GM18909 (cell line): ENCODE results near the gene SNTG2.

Source experiments
- ATAC-seq: cut with Tn5 transposase; IDR thresholded peaks from one replicate; pipeline ENCODE4 v1.9.1; 2021; ENCODE audit warnings: mild to moderate bottlenecking; ENCODE audit not compliant: unreplicated experiment, poor library complexity

SNTG2 gene

DNA sequence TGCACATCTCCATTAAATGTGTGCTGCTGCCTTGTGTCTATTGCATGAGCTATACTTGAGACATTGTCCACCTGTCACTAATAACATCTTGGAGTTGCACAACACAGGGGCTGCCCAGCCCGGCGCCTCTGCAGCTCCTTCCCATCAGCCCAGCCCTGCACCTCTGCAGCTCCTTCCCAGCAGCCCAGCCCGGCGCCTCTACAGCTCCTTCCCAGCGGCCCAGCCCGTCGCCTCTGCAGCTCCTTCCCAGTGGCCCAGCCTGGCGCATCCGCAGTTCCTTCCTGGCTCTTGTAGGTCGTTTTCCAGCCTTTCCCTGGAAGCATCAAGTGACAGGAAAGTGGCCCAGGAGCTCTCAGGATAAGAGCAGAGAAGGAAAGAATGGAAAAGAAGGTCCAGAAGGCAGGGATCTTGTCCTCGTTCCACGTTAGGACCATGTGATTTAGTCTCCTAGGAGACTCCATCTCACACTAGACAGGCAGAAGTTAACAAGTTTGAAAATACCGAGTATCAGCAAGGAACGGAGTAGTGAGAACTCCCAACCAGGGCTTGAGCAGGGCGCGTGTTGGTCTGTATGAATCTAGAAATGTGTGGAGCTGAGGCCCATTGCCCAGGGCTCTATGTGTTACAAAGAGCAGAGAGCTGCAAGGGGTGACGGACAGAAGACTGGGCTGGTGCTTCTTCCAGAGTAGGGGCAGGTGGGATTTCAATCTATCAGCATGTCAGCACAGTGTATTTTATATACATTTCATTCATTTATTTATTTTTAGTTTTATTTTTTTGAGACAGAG is 346.9 kb downstream of the SNTG2 start:
- no peak for ATAC-seq

- no peak for ATAC-seq
Observed at GRCh38 chr2:1299043-1299442, 348.4 kb downstream of the SNTG2 start.

GRCh38 chr2:1300284-1300683 is 349.6 kb downstream of the SNTG2 start:
- no peak for ATAC-seq

GRCh38 chr2:1301056-1301455 is 350.4 kb downstream of the SNTG2 start:
- ATAC-seq, result no peak

GRCh38 chr2:1305342-1306013 is 354.8 kb downstream of the SNTG2 start:
- ATAC-seq, result no peak

GRCh38 chr2:1306014-1306686 is 355.5 kb downstream of the SNTG2 start:
- ATAC-seq, result no peak

DNA sequence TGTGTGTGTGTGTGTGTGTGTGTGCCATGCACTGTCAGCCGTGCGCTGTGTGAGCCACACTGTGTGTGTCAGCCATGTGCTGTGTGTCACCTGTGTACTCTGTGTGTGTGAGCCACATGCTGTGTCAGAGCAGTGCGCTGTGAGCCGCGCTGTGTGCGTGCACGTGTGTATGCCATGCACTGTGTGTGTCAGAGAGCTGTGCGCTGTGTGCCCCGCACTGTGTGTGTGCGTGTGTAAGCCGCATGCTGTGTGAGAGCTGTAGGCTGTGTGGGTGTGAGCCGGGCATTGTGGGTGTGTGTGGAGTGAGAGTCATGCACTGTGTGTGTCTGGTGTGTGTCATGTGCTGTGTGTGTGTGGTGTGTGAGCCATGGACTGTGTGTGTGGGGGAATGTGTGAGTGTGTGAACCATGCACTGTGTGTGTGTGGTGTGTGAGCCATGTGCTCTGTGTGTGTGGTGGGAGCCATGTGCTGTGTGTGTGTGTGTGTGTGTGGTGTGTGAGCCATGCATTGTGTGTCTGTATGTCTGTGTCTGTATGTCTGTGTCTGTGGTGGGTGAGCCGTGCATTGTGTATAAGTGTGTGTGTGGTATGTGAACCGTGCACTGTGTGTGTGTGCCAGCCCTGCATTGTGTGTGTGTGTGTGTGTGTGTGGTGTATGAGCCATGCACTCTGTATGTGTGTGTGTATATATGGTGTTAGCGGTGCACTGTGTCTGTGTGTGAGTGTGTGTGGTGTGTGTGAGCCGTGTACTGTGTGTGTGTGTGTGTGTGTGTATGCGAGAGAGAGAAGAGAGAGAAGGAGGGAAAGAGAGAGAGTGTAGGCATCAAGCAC is 356.3 kb downstream of the SNTG2 start:
- ATAC-seq, result no peak

DNA sequence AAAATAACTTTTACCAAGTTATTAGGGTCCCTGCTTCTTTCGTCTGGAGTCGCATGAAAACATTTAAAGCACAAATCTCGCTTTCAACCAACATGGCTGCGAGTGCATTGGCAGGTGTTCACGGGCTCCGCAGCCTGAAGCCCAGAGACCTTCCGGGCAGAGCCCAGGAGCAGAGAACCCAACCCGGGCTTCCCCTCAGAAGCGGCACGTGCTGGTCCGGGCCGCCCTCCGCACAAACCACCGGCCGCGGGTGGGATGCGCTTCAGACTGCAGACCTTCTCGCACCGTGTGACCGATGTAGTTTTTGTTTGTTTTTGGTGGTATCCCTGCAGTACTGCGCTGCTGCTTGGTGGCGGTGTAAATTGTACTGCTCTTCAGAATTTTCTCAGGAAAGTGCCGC is 357.0 kb downstream of the SNTG2 start:
- ATAC-seq, result no peak

- ATAC-seq, result no peak
Observed at GRCh38 chr2:1308678-1309077, 358.0 kb downstream of the SNTG2 start.

GRCh38 chr2:1309507-1309906 is 358.9 kb downstream of the SNTG2 start:
- ATAC-seq, result no peak

DNA sequence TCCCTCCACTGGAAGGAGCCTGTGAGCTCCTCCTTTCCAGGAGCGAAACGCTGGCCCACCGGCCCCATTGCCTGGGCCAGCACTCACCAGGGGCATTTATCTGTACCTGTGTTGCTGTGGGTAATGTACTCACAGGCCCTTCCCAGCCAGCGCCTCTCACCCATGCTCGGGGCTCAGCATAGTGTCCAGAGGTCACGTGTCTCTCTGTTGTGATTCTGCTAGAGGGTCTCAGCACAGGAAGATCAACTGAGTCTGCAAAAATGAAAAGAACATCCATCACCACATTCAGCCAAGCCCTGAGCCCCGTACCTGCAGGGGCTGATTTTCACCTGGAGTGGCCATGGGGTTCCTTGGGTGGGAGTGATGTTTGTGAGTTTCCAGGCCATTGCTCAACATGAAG is 359.6 kb downstream of the SNTG2 start:
- no peak for ATAC-seq

DNA sequence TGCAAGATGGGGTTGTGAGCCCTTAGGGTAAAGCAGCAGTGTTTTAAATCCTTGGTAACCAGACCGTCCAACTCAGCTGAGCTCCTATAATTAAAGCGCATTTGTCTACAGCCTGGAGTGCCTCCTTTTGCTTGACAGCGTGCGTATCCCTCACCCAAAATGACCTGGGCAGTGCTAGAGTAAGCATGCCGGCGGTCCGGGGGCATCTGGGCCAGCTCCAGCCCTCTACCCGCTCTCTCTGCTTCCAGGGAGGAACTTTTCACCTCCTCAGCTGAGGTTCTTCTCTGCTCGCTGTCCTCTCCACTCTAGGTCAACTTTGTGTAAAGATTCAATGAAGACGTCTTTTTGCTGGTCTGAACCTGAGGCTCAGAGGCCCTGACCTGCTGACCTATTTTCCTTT is 360.2 kb downstream of the SNTG2 start:
- ATAC-seq, result no peak

- ATAC-seq, result no peak
Observed at GRCh38 chr2:1313240-1313924, 362.7 kb downstream of the SNTG2 start.

GRCh38 chr2:1314254-1314653 is 363.6 kb downstream of the SNTG2 start:
- no peak for ATAC-seq

DNA sequence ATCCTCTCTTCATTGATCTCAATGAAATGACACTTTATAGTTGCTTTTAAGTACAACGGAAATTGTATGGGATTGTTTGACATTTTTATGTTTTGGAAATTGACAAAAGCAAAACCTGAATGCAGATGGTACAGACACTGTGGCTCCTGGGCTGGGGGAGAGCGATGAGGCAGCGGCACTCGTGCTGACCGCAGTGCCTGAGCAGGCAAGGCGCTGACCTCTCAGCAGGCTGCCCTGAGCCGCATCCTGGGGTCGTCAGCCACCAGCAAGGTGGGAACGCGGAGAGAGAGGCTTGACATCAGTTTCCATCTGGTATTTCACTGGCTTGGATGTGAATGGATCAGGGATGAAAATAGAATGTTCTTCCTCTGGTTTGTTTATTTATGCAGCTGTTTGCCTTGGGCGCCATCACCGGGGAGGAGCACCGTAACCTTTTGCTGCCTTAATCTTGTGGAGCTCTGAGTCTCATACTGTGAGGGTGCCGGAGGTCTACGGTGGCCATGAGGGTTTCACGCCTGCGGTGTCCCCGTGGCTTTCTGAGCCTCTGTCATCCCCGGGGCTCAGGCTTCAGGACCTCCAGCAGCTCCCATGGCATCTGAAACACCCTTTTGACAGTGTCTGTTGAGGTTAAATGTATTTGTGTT is 367.8 kb downstream of the SNTG2 start:
- ATAC-seq, result no peak

DNA sequence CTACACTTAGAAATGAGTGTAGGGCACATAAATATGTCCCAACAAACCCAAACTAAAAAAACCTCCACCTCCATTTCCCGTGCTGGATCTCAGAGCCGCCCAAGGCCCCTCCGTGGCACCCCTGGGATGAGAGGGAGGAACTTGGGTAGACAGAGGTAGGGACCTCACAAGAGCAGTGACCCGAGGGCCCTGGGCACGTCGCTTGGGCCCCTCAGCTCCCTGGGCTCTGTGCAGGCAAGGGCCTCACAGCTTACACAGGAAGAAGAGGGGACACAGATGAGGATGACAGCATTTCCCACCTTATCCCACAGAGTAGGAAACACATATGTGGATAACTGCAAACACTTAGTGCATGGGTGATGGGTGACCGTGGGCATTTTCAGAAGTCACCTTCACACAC is 368.7 kb downstream of the SNTG2 start:
- no peak for ATAC-seq

DNA sequence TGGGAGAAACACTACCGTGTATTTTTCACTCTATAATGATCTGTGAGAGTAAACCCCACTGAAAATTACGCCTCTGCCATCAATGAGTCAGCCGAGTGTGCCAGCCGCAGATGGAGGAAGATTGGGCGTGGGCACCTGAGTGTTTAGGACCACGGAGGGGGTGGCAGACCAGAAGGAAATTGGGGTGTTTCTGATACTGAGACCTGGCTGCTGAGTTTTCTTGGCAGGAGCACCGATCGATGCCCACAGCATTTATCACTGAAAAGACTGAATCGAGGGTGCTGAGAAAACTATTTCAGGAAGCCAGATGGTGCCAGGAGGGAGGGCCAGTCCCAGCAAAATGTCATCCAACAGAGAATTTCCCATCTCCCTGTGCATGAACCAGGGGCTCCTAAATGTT is 370.7 kb downstream of the SNTG2 start:
- no peak for ATAC-seq

- ATAC-seq, result no peak
Observed at GRCh38 chr2:1324884-1325283, 374.2 kb downstream of the SNTG2 start.

DNA sequence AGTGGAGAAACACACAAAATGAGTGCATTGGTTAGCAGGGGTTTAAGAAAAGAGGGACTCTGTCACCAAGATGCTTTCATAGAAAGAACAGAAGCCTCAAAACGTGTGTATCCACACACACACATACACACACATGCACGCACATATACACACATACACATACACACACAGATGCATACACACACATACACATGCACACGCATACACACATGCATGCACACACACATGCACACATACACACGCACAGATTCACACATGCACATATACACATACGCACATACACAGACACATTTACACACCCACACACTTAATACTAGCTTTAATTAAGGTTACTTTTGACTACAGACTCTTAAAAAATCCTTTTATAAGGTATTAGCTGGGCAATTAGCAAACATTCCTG is 378.0 kb downstream of the SNTG2 start:
- no peak for ATAC-seq
